AG08395 (cell line): Measurements from ENCODE around the gene IL34.

Experiments
- DNase-seq: peaks from one replicate; pipeline ENCODE4 v3.0.0; 2012; ENCODE audit warnings: mixed read lengths, low spot score

Gene IL34

GRCh38 chr16:70689035-70689969 is 42.9 kb downstream of the IL34 start:
- no peak for DNase-seq

GRCh38 chr16:70689970-70690891 is 43.9 kb downstream of the IL34 start:
- no peak for DNase-seq

GRCh38 chr16:70691223-70692129 is 45.1 kb downstream of the IL34 start:
- DNase-seq = peak; percentile 92

GRCh38 chr16:70692130-70692872 is 45.9 kb downstream of the IL34 start:
- no peak for DNase-seq

GRCh38 chr16:70692873-70693671 is 46.7 kb downstream of the IL34 start:
- DNase-seq = peak; percentile 34

GRCh38 chr16:70694088-70694867 is 47.9 kb downstream of the IL34 start:
- peak; percentile 92 for DNase-seq

- no peak for DNase-seq
Observed at GRCh38 chr16:70694868-70695218, 48.5 kb downstream of the IL34 start.

GRCh38 chr16:70695331-70696070 is 49.1 kb downstream of the IL34 start:
- DNase-seq = no peak

- no peak for DNase-seq
Observed at GRCh38 chr16:70696355-70696754, 50.0 kb downstream of the IL34 start.

GRCh38 chr16:70696952-70697593 is 50.7 kb downstream of the IL34 start:
- no peak for DNase-seq

GRCh38 chr16:70697594-70698170 is 51.3 kb downstream of the IL34 start:
- DNase-seq = peak; percentile 66

GRCh38 chr16:70698901-70699300 is 52.5 kb downstream of the IL34 start:
- no peak for DNase-seq

GRCh38 chr16:70699696-70700095 is 53.3 kb downstream of the IL34 start:
- no peak for DNase-seq

GRCh38 chr16:70700101-70701020 is 54.0 kb downstream of the IL34 start:
- DNase-seq = no peak

GRCh38 chr16:70701036-70701435 is 54.7 kb downstream of the IL34 start:
- no peak for DNase-seq

- DNase-seq = no peak
Observed at GRCh38 chr16:70701596-70701995, 55.2 kb downstream of the IL34 start.

GRCh38 chr16:70701998-70702397 is 55.6 kb downstream of the IL34 start:
- DNase-seq = no peak
